DND-41 (cell line): ENCODE results near the gene MUC22.

Source experiments
- CTCF ChIP-seq: IDR thresholded peaks from 2 replicates; pipeline ENCODE4 v1.5.1; 2012; ENCODE audit warnings: borderline replicate concordance, low read length, moderate library complexity, mild to moderate bottlenecking; ENCODE audit not compliant: poor library complexity, severe bottlenecking; ENCODE audit errors: extremely low read depth
- EZH2 ChIP-seq: IDR thresholded peaks from 3 replicates; pipeline ENCODE4 v1.6.1; 2012; ENCODE audit warnings: borderline replicate concordance, low read depth, mild to moderate bottlenecking, moderate library complexity, low read length, inconsistent platforms; ENCODE audit not compliant: severe bottlenecking

GRCh38 chr6:31025595-31025994, 15.3 kb downstream of the MUC22 start:
- no peak for TF ChIP-seq EZH2
- no peak for TF ChIP-seq CTCF
